ENCODE measurements around the gene NGF. TPM values are rescaled to one million over a fixed set of nuclear protein-coding genes. Genes with fewer than 3 reads are reported as not detected.

Gene NGF
- total RNA-seq, 1 donor from 2014 or later: 4.1 TPM

GRCh38 chr1:115308969-115309368 is 29.1 kb downstream of the NGF start:
- DNase-seq: no peak

GRCh38 chr1:115307661-115308060 is 30.4 kb downstream of the NGF start:
- peak; percentile 80 for DNase-seq

- no peak for DNase-seq
These were observed 31.9 kb downstream of the NGF start for GRCh38 chr1:115306146-115306545.

- DNase-seq: no peak
These were observed 34.7 kb downstream of the NGF start for GRCh38 chr1:115303364-115303763.

- DNase-seq: peak; percentile 67
These were observed 35.6 kb downstream of the NGF start for GRCh38 chr1:115302390-115302961.

- DNase-seq: no peak
These were observed 36.5 kb downstream of the NGF start for GRCh38 chr1:115301438-115302020.

GRCh38 chr1:115300087-115300876 is 37.8 kb downstream of the NGF start:
- DNase-seq: peak; percentile 24

- DNase-seq: no peak
These were observed 38.8 kb downstream of the NGF start for GRCh38 chr1:115299266-115299665.

- no peak for DNase-seq
These were observed 41.1 kb downstream of the NGF start for GRCh38 chr1:115296981-115297380.

GRCh38 chr1:115295904-115296696 is 41.9 kb downstream of the NGF start:
- peak; percentile 27 for DNase-seq

- DNase-seq: no peak
These were observed 44.1 kb downstream of the NGF start for GRCh38 chr1:115293899-115294298.

GRCh38 chr1:115293006-115293405 is 45.0 kb downstream of the NGF start:
- no peak for DNase-seq

GRCh38 chr1:115291741-115292140 is 46.3 kb downstream of the NGF start:
- DNase-seq: no peak

GRCh38 chr1:115289940-115290339 is 48.1 kb downstream of the NGF start:
- DNase-seq: no peak

- DNase-seq: no peak
These were observed 49.4 kb downstream of the NGF start for GRCh38 chr1:115288591-115289198.

GRCh38 chr1:115286431-115287205 is 51.4 kb downstream of the NGF start:
- no peak for DNase-seq

- no peak for DNase-seq
These were observed 53.8 kb downstream of the NGF start for GRCh38 chr1:115284209-115284608.

GRCh38 chr1:115283681-115284146 is 54.3 kb downstream of the NGF start:
- DNase-seq: no peak

- DNase-seq: no peak
These were observed 54.8 kb downstream of the NGF start for GRCh38 chr1:115283249-115283648.

- peak; percentile 55 for DNase-seq
These were observed 55.2 kb downstream of the NGF start for GRCh38 chr1:115282807-115283208.

- DNase-seq: no peak
These were observed 56.9 kb downstream of the NGF start for GRCh38 chr1:115281143-115281542.
